Activated naive CD8-positive, alpha-beta T cell treated with anti-CD3 and anti-CD28 coated beads, Interleukin-2, amount 50 U/mL, for 24 hours (primary cell): ENCODE data around the gene PLA2G1B.

Source experiments
- ATAC-seq: fragments of 150-1000 bp; cut with Tn5 transposase; one replicate; pipeline ENCODE4 v1.10.0; 2021
- DNase-seq: peaks from one replicate; pipeline ENCODE4 v3.0.0; 2021
- H3K27ac Mint-ChIP-seq: one replicate; pipeline ENCODE4 v1.8.0; 2021; ENCODE audit warnings: mild to moderate bottlenecking, mixed read lengths
- H3K27me3 Mint-ChIP-seq: one replicate; pipeline ENCODE4 v1.8.0; 2021; ENCODE audit warnings: mixed read lengths
- H3K36me3 Mint-ChIP-seq: one replicate; pipeline ENCODE4 v1.8.0; 2021; ENCODE audit warnings: low read depth, mixed read lengths
- H3K4me1 Mint-ChIP-seq: one replicate; pipeline ENCODE4 v1.8.0; 2021; ENCODE audit warnings: mixed read lengths
- H3K4me3 Mint-ChIP-seq: one replicate; pipeline ENCODE4 v1.8.0; 2021; ENCODE audit warnings: mild to moderate bottlenecking, moderate library complexity, mixed read lengths
- H3K9me3 Mint-ChIP-seq: one replicate; pipeline ENCODE4 v1.8.0; 2021; ENCODE audit warnings: mixed read lengths

PLA2G1B gene

GRCh38 chr12:120365675-120366340 lies 38.2 kb upstream of the PLA2G1B start:
- H3K4me1 Mint-ChIP-seq: peaks cover 20% of the 10 kb centered on the region
- no peak overlapping the region for H3K4me3 Mint-ChIP-seq
- no peak for DNase-seq
- H3K36me3 Mint-ChIP-seq: no peaks in the 10 kb centered on the region
- H3K9me3 Mint-ChIP-seq: no peaks in the 10 kb centered on the region
- H3K27ac Mint-ChIP-seq: no peak overlapping the region
- ATAC-seq: no peak
- H3K27me3 Mint-ChIP-seq: peaks cover 74% of the 10 kb centered on the region

- Mint-ChIP-seq H3K9me3 (no peaks in the 10 kb centered on the region), H3K27ac (peak overlapping the region; percentile 14), H3K4me3 (no peak overlapping the region), H3K4me1 (peaks cover 12% of the 10 kb centered on the region), H3K36me3 (no peaks in the 10 kb centered on the region), H3K27me3 (peaks cover 68% of the 10 kb centered on the region)
- DNase-seq: no peak
- ATAC-seq: no peak
Measured at GRCh38 chr12:120364487-120364886, 36.9 kb upstream of the PLA2G1B start.

- no peaks in the 10 kb centered on the region for H3K36me3 Mint-ChIP-seq
Measured at GRCh38 chr12:120363274-120363855, 35.8 kb upstream of the PLA2G1B start.

GRCh38 chr12:120362516-120363273 lies 35.1 kb upstream of the PLA2G1B start:
- no peak overlapping the region for H3K27ac Mint-ChIP-seq
- no peaks in the 10 kb centered on the region for H3K9me3 Mint-ChIP-seq
- no peaks in the 10 kb centered on the region for H3K36me3 Mint-ChIP-seq
- H3K4me3 Mint-ChIP-seq: no peak overlapping the region
- peaks cover 72% of the 10 kb centered on the region for H3K27me3 Mint-ChIP-seq
- peaks cover 9% of the 10 kb centered on the region for H3K4me1 Mint-ChIP-seq
- ATAC-seq (no peak), DNase-seq (no peak)

More at GRCh38 chr12:120363274-120363855, 35.8 kb upstream of the PLA2G1B start:
- H3K27ac Mint-ChIP-seq: no peak overlapping the region
- no peak overlapping the region for H3K4me3 Mint-ChIP-seq
- H3K9me3 Mint-ChIP-seq: no peaks in the 10 kb centered on the region
- no peak for ATAC-seq
- peaks cover 11% of the 10 kb centered on the region for H3K4me1 Mint-ChIP-seq
- H3K27me3 Mint-ChIP-seq: peaks cover 71% of the 10 kb centered on the region
- DNase-seq: no peak

GRCh38 chr12:120361506-120362208 lies 34.1 kb upstream of the PLA2G1B start:
- no peaks in the 10 kb centered on the region for H3K9me3 Mint-ChIP-seq
- no peaks in the 10 kb centered on the region for H3K36me3 Mint-ChIP-seq
- no peak overlapping the region for H3K4me3 Mint-ChIP-seq
- peak; percentile 42 for ATAC-seq
- H3K27ac Mint-ChIP-seq: no peak overlapping the region
- peaks cover 7% of the 10 kb centered on the region for H3K4me1 Mint-ChIP-seq
- H3K27me3 Mint-ChIP-seq: peaks cover 65% of the 10 kb centered on the region
- DNase-seq: peak; percentile 24

- H3K9me3 Mint-ChIP-seq: no peaks in the 10 kb centered on the region
- H3K27ac Mint-ChIP-seq: no peak overlapping the region
- peaks cover 48% of the 10 kb centered on the region for H3K27me3 Mint-ChIP-seq
- ATAC-seq (no peak), DNase-seq (no peak)
- peaks cover 7% of the 10 kb centered on the region for H3K4me1 Mint-ChIP-seq
- no peaks in the 10 kb centered on the region for H3K36me3 Mint-ChIP-seq
- no peak overlapping the region for H3K4me3 Mint-ChIP-seq
Measured at GRCh38 chr12:120359128-120359527, 31.5 kb upstream of the PLA2G1B start.

- no peaks in the 10 kb centered on the region for H3K9me3 Mint-ChIP-seq
- H3K27ac Mint-ChIP-seq: no peak overlapping the region
- DNase-seq (no peak), ATAC-seq (no peak)
- no peak overlapping the region for H3K4me3 Mint-ChIP-seq
- peaks cover 45% of the 10 kb centered on the region for H3K27me3 Mint-ChIP-seq
- H3K4me1 Mint-ChIP-seq: peaks cover 7% of the 10 kb centered on the region
- H3K36me3 Mint-ChIP-seq: no peaks in the 10 kb centered on the region
Measured at GRCh38 chr12:120358412-120359100, 31.0 kb upstream of the PLA2G1B start.

GRCh38 chr12:120357104-120357503 lies 29.5 kb upstream of the PLA2G1B start:
- Mint-ChIP-seq H3K9me3 (no peaks in the 10 kb centered on the region), H3K4me3 (no peak overlapping the region), H3K4me1 (peaks cover 6% of the 10 kb centered on the region), H3K36me3 (no peaks in the 10 kb centered on the region), H3K27me3 (peaks cover 32% of the 10 kb centered on the region), H3K27ac (no peak overlapping the region)
- DNase-seq (no peak), ATAC-seq (no peak)

- H3K9me3 Mint-ChIP-seq: no peaks in the 10 kb centered on the region
- no peak overlapping the region for H3K4me3 Mint-ChIP-seq
- H3K27me3 Mint-ChIP-seq: peaks cover 30% of the 10 kb centered on the region
- peaks cover 4% of the 10 kb centered on the region for H3K4me1 Mint-ChIP-seq
- H3K27ac Mint-ChIP-seq: no peak overlapping the region
- DNase-seq (peak; percentile 83), ATAC-seq (peak; percentile 96)
- H3K36me3 Mint-ChIP-seq: no peaks in the 10 kb centered on the region
Measured at GRCh38 chr12:120356567-120357030, 29.0 kb upstream of the PLA2G1B start.

- peaks cover 16% of the 10 kb centered on the region for H3K27me3 Mint-ChIP-seq
- DNase-seq (no peak), ATAC-seq (no peak)
- H3K4me3 Mint-ChIP-seq: no peak overlapping the region
- H3K4me1 Mint-ChIP-seq: peaks cover 4% of the 10 kb centered on the region
- no peaks in the 10 kb centered on the region for H3K9me3 Mint-ChIP-seq
- H3K27ac Mint-ChIP-seq: no peak overlapping the region
- no peaks in the 10 kb centered on the region for H3K36me3 Mint-ChIP-seq
Measured at GRCh38 chr12:120353556-120354317, 26.2 kb upstream of the PLA2G1B start.

GRCh38 chr12:120353136-120353535 lies 25.6 kb upstream of the PLA2G1B start:
- no peaks in the 10 kb centered on the region for H3K36me3 Mint-ChIP-seq
- peaks cover 13% of the 10 kb centered on the region for H3K27me3 Mint-ChIP-seq
- H3K4me3 Mint-ChIP-seq: no peak overlapping the region
- peaks cover 4% of the 10 kb centered on the region for H3K4me1 Mint-ChIP-seq
- ATAC-seq (no peak), DNase-seq (no peak)
- H3K9me3 Mint-ChIP-seq: no peaks in the 10 kb centered on the region
- H3K27ac Mint-ChIP-seq: no peak overlapping the region

- H3K36me3 Mint-ChIP-seq: no peaks in the 10 kb centered on the region
- ATAC-seq (no peak), DNase-seq (no peak)
- peaks cover 6% of the 10 kb centered on the region for H3K27me3 Mint-ChIP-seq
- H3K4me1 Mint-ChIP-seq: peaks cover 4% of the 10 kb centered on the region
- no peak overlapping the region for H3K27ac Mint-ChIP-seq
- H3K4me3 Mint-ChIP-seq: no peak overlapping the region
- no peaks in the 10 kb centered on the region for H3K9me3 Mint-ChIP-seq
Measured at GRCh38 chr12:120352117-120352516, 24.5 kb upstream of the PLA2G1B start.

GRCh38 chr12:120350576-120351350 lies 23.2 kb upstream of the PLA2G1B start:
- no peak for ATAC-seq
- DNase-seq: no peak
- H3K4me1 Mint-ChIP-seq: no peaks in the 10 kb centered on the region
- H3K4me3 Mint-ChIP-seq: no peak overlapping the region
- no peak overlapping the region for H3K27ac Mint-ChIP-seq
- no peaks in the 10 kb centered on the region for H3K36me3 Mint-ChIP-seq
- H3K27me3 Mint-ChIP-seq: peaks cover 3% of the 10 kb centered on the region
- no peaks in the 10 kb centered on the region for H3K9me3 Mint-ChIP-seq
